ENCODE results near the gene NPFFR2.
"Not testable (repeated sequence)": the region's sequence is repeated elsewhere in the genome, so short reads cannot be mapped to it uniquely, and the experiment has no call there.

The NPFFR2 gene

GRCh38 chr4:72084587-72085011, 52.8 kb downstream of the NPFFR2 start:
- no peak for TF ChIP-seq POLR2A (IDR thresholded peaks at IDR 0.05; ENCODE audit: low read depth, low read length)
- no peak for DNase-seq (ENCODE audit: insufficient read length, low spot score)
- FAIRE-seq = no peak

GRCh38 chr4:72090606-72091005, 58.8 kb downstream of the NPFFR2 start:
- DNase-seq (ENCODE audit: insufficient read length, low spot score); FAIRE-seq: not testable (repeated sequence)

GRCh38 chr4:72094059-72094797, 62.4 kb downstream of the NPFFR2 start:
- DNase-seq (ENCODE audit: insufficient read length, low spot score) (no peak), FAIRE-seq (no peak)
- TF ChIP-seq POLR2A (IDR thresholded peaks at IDR 0.05; ENCODE audit: low read depth, low read length) = no peak

GRCh38 chr4:72107456-72107855, 75.7 kb downstream of the NPFFR2 start:
- TF ChIP-seq POLR2A (IDR thresholded peaks at IDR 0.05; ENCODE audit: low read depth, low read length) = no peak
- no peak for FAIRE-seq
- no peak for DNase-seq (ENCODE audit: insufficient read length, low spot score)

GRCh38 chr4:72109364-72109763, 77.6 kb downstream of the NPFFR2 start:
- no peak for DNase-seq (ENCODE audit: insufficient read length, low spot score)
- TF ChIP-seq POLR2A (IDR thresholded peaks at IDR 0.05; ENCODE audit: low read depth, low read length) = no peak
- no peak for FAIRE-seq

GRCh38 chr4:72109959-72110497, 78.2 kb downstream of the NPFFR2 start:
- DNase-seq (ENCODE audit: insufficient read length, low spot score) = no peak
- FAIRE-seq = no peak
- no peak for TF ChIP-seq POLR2A (IDR thresholded peaks at IDR 0.05; ENCODE audit: low read depth, low read length)

GRCh38 chr4:72110886-72111285, 79.1 kb downstream of the NPFFR2 start:
- no peak for DNase-seq (ENCODE audit: insufficient read length, low spot score)
- TF ChIP-seq POLR2A (IDR thresholded peaks at IDR 0.05; ENCODE audit: low read depth, low read length) = no peak
- FAIRE-seq = no peak

- TF ChIP-seq POLR2A (IDR thresholded peaks at IDR 0.05; ENCODE audit: low read depth, low read length) = no peak
- DNase-seq (ENCODE audit: insufficient read length, low spot score) = no peak
- FAIRE-seq = no peak
Observed at GRCh38 chr4:72111863-72112262, 80.1 kb downstream of the NPFFR2 start.

GRCh38 chr4:72112514-72113156, 80.8 kb downstream of the NPFFR2 start:
- no peak for TF ChIP-seq POLR2A (IDR thresholded peaks at IDR 0.05; ENCODE audit: low read depth, low read length)
- FAIRE-seq (no peak), DNase-seq (ENCODE audit: insufficient read length, low spot score) (no peak)

GRCh38 chr4:72118017-72118416, 86.2 kb downstream of the NPFFR2 start:
- no peak for TF ChIP-seq POLR2A (IDR thresholded peaks at IDR 0.05; ENCODE audit: low read depth, low read length)
- FAIRE-seq = no peak
- no peak for DNase-seq (ENCODE audit: insufficient read length, low spot score)

- TF ChIP-seq POLR2A (IDR thresholded peaks at IDR 0.05; ENCODE audit: low read depth, low read length) = no peak
- no peak for FAIRE-seq
Observed at GRCh38 chr4:72119946-72120345, 88.1 kb downstream of the NPFFR2 start.

GRCh38 chr4:72128741-72129140, 96.9 kb downstream of the NPFFR2 start:
- FAIRE-seq (no peak), DNase-seq (ENCODE audit: insufficient read length, low spot score) (no peak)
- TF ChIP-seq POLR2A (IDR thresholded peaks at IDR 0.05; ENCODE audit: low read depth, low read length) = no peak

More at GRCh38 chr4:72119946-72120345, 88.1 kb downstream of the NPFFR2 start:
- DNase-seq (ENCODE audit: insufficient read length, low spot score) = no peak

GRCh38 chr4:72136429-72136828, 104.6 kb downstream of the NPFFR2 start:
- DNase-seq (ENCODE audit: insufficient read length, low spot score) (no peak), FAIRE-seq (no peak)
- TF ChIP-seq POLR2A (IDR thresholded peaks at IDR 0.05; ENCODE audit: low read depth, low read length) = no peak

GRCh38 chr4:72139997-72140396, 108.2 kb downstream of the NPFFR2 start:
- not testable (repeated sequence) for FAIRE-seq; DNase-seq (ENCODE audit: insufficient read length, low spot score)

GRCh38 chr4:72144241-72144640, 112.4 kb downstream of the NPFFR2 start:
- FAIRE-seq (no peak), DNase-seq (ENCODE audit: insufficient read length, low spot score) (no peak)
- no peak for TF ChIP-seq POLR2A (IDR thresholded peaks at IDR 0.05; ENCODE audit: low read depth, low read length)

All from H54 (cell line).